SU-DHL-6 (cell line): ENCODE measurements around the gene PDLIM4.

Experiments
- EZH2phosphoT487 ChIP-seq: fragments of 200-600 bp; sonication (generic), shearing (Covaris generic); conservative IDR thresholded peaks from 2 replicates; pipeline ENCODE4 v1.6.1; 2018; ENCODE audit warnings: mild to moderate bottlenecking, antibody characterized with exemption, low read length, moderate library complexity, mixed read lengths
- TF ChIP-seq, protein P1 (sequence below): fragments of 200-600 bp; sonication (generic); IDR thresholded peaks from one replicate; pipeline ENCODE4 v1.5.1; 2017; ENCODE audit warnings: antibody characterized with exemption, mild to moderate bottlenecking, low read length, moderate library complexity; ENCODE audit not compliant: insufficient read depth, poor library complexity, severe bottlenecking

DNA sequence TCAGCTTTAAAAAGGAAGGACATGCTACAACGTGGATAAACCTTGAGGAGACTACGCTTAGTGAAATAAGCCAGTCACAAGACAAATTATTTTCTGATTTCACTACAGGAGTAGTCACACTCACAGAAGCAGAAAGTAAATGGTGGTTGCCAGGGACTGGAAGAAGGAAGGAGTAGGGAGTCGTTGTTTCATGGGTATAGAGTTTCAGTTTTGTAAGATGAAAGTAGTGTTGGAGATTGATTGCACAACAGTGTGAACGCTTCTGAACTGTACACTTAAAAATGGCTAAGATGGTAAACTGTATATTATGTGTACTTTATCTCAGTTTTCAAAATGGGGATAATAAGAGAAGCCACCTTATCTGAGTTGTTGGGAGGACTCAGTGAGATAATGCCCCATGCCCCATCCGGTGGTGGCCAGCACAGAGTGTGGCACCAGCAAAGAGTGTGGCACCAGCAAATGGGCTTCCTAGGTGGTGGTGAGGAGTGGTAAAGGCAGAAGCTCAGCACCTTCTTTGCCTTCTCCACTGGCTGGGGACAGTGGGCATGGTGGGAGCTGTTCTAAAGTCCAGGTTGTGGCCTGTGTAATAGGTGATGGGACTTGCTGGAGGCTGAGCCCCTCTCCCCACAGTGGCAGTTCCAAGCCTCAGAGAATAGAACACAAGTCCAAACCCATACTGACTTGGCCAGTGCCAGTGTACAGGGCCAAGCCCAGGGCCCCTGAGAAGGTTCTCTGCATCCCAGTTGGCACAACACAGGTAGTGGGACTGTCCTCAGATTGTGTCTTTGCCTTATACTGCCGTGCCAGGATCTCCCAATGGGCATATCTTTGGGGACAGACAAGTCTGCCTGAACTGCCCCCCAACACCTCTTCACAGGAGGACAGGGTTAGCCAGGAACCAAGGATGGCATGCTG lies 41.1 kb downstream of the PDLIM4 start:
- TF ChIP-seq, protein P1, sequence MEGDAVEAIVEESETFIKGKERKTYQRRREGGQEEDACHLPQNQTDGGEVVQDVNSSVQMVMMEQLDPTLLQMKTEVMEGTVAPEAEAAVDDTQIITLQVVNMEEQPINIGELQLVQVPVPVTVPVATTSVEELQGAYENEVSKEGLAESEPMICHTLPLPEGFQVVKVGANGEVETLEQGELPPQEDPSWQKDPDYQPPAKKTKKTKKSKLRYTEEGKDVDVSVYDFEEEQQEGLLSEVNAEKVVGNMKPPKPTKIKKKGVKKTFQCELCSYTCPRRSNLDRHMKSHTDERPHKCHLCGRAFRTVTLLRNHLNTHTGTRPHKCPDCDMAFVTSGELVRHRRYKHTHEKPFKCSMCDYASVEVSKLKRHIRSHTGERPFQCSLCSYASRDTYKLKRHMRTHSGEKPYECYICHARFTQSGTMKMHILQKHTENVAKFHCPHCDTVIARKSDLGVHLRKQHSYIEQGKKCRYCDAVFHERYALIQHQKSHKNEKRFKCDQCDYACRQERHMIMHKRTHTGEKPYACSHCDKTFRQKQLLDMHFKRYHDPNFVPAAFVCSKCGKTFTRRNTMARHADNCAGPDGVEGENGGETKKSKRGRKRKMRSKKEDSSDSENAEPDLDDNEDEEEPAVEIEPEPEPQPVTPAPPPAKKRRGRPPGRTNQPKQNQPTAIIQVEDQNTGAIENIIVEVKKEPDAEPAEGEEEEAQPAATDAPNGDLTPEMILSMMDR, result no peak
- TF ChIP-seq EZH2phosphoT487, result no peak
